ACHN (cell line): ENCODE results near the gene TNFRSF11A.
A peak's percentile ranks its signal among the peaks of the same experiment; 100 is the strongest.

ENCODE experiments used
- DNase-seq: peaks from one replicate; pipeline ENCODE4 v3.0.0-alpha.2; 2015
- in situ Hi-C: cut with HindIII; loops from 2 replicates; pipeline ENCODE4 v1.10.0; 2017; ENCODE audit warnings: low sequenced_read_pairs, low pct_ligation_motif_present, low pct_unique_long_range_greater_than_20kb

TNFRSF11A gene

GRCh38 chr18:62324917-62325805, at the start of gene TNFRSF11A:
Gene TNFRSF11A, plus strand, starts transcription at chr18:62325310. Its CDS starts 43 bp downstream, at chr18:62325353.
- in situ Hi-C loops: no loop called here
- peak; percentile 55 for DNase-seq

GRCh38 chr18:62277045-62277444, 48.1 kb upstream of the TNFRSF11A start:
- no peak for DNase-seq
- in situ Hi-C loops: no loop called here

GRCh38 chr18:62279561-62279960, 45.5 kb upstream of the TNFRSF11A start:
- in situ Hi-C loops: no loop called here
- DNase-seq: no peak

- in situ Hi-C loops: no loop called here
- DNase-seq: no peak
Observed at GRCh38 chr18:62280058-62280457, 45.1 kb upstream of the TNFRSF11A start.

- no peak for DNase-seq
- in situ Hi-C loops: no loop called here
Observed at GRCh38 chr18:62280786-62281185, 44.3 kb upstream of the TNFRSF11A start.

GRCh38 chr18:62281684-62282083, 43.4 kb upstream of the TNFRSF11A start:
- in situ Hi-C loops: no loop called here
- no peak for DNase-seq

GRCh38 chr18:62282188-62282629, 42.9 kb upstream of the TNFRSF11A start:
- DNase-seq: no peak
- in situ Hi-C loops: no loop called here

- in situ Hi-C loops: no loop called here
- no peak for DNase-seq
Observed at GRCh38 chr18:62284637-62285036, 40.5 kb upstream of the TNFRSF11A start.

- DNase-seq: no peak
Observed at GRCh38 chr18:62285281-62285680, 39.8 kb upstream of the TNFRSF11A start.

GRCh38 chr18:62287781-62288664, 37.1 kb upstream of the TNFRSF11A start:
- peak; percentile 43 for DNase-seq
- in situ Hi-C loops: no loop called here

More at GRCh38 chr18:62285281-62285680, 39.8 kb upstream of the TNFRSF11A start:
- in situ Hi-C loops: no loop called here

GRCh38 chr18:62288665-62289008, 36.5 kb upstream of the TNFRSF11A start:
- DNase-seq: no peak
- in situ Hi-C loops: no loop called here

- in situ Hi-C loops: no loop called here
- no peak for DNase-seq
Observed at GRCh38 chr18:62289047-62289446, 36.1 kb upstream of the TNFRSF11A start.

GRCh38 chr18:62294073-62294472, 31.0 kb upstream of the TNFRSF11A start:
- in situ Hi-C loops: no loop called here
- no peak for DNase-seq

GRCh38 chr18:62300359-62300963, 24.6 kb upstream of the TNFRSF11A start:
- no peak for DNase-seq
- in situ Hi-C loops: no loop called here

- in situ Hi-C loops: no loop called here
- no peak for DNase-seq
Observed at GRCh38 chr18:62301322-62301721, 23.8 kb upstream of the TNFRSF11A start.

GRCh38 chr18:62312851-62313250, 12.3 kb upstream of the TNFRSF11A start:
- DNase-seq: no peak
- in situ Hi-C loops: no loop called here

- no peak for DNase-seq
- in situ Hi-C loops: no loop called here
Observed at GRCh38 chr18:62318228-62319180, 6.6 kb upstream of the TNFRSF11A start.

GRCh38 chr18:62321201-62321600, 3.9 kb upstream of the TNFRSF11A start:
- DNase-seq: no peak
- in situ Hi-C loops: no loop called here
